Stimulated activated CD8-positive, alpha-beta memory T cell treated with anti-CD3 and anti-CD28 coated beads, Interleukin-2, amount 100 ng/mL, for 48 hours (primary cell): ENCODE measurements around the gene FXYD6.

Experiments
- DNase-seq, 2 donors: peaks; one replicate each; pipeline ENCODE4 v3.0.0-alpha.2; 2020; ENCODE audit warnings: low read depth in 2 of 2

FXYD6 gene

GRCh38 chr11:117830072-117830471, 46.4 kb downstream of the FXYD6 start:
- DNase-seq, result no peak

GRCh38 chr11:117829369-117829725, 47.1 kb downstream of the FXYD6 start:
- no peak for DNase-seq

GRCh38 chr11:117828611-117829368, 47.7 kb downstream of the FXYD6 start:
- peak; percentile 83 to 87 for DNase-seq

- DNase-seq, result no peak
Measured at GRCh38 chr11:117827521-117828511, 48.6 kb downstream of the FXYD6 start.

- no peak for DNase-seq
Measured at GRCh38 chr11:117826832-117827231, 49.6 kb downstream of the FXYD6 start.

- no peak for DNase-seq
Measured at GRCh38 chr11:117826190-117826570, 50.3 kb downstream of the FXYD6 start.

GRCh38 chr11:117825538-117826189, 50.8 kb downstream of the FXYD6 start:
- DNase-seq, result no peak

GRCh38 chr11:117824571-117825537, 51.6 kb downstream of the FXYD6 start, which contains the start of gene FXYD2:
Gene FXYD2, minus strand, starts transcription at chr11:117824744. Its CDS starts 66 bp downstream, at chr11:117824678.
- no peak for DNase-seq

GRCh38 chr11:117823946-117824420, 52.5 kb downstream of the FXYD6 start:
- DNase-seq, result no peak

GRCh38 chr11:117823294-117823945, 53.0 kb downstream of the FXYD6 start:
- DNase-seq, result no peak

GRCh38 chr11:117822074-117823033, 54.1 kb downstream of the FXYD6 start:
- DNase-seq, result peak; percentile 54 to 58

GRCh38 chr11:117821431-117821830, 55.0 kb downstream of the FXYD6 start:
- DNase-seq, result no peak

- DNase-seq, result no peak
Measured at GRCh38 chr11:117820516-117820915, 55.9 kb downstream of the FXYD6 start.

- DNase-seq, result no peak
Measured at GRCh38 chr11:117820071-117820470, 56.4 kb downstream of the FXYD6 start.

- no peak for DNase-seq
Measured at GRCh38 chr11:117819096-117820040, 57.1 kb downstream of the FXYD6 start.

GRCh38 chr11:117818041-117818873, 58.2 kb downstream of the FXYD6 start:
- DNase-seq, result peak; percentile 30 to 52
